Stimulated activated CD8-positive, alpha-beta memory T cell treated with anti-CD3 and anti-CD28 coated beads, Interleukin-4, amount 100 ng/mL, for 4 hours (primary cell): Measurements from ENCODE around the gene ARHGAP24.
"Not testable (repeated sequence)": the region's sequence is repeated elsewhere in the genome, so short reads cannot be mapped to it uniquely, and the experiment has no call there.

Source experiments
- DNase-seq, 2 donors: peaks; one replicate each; pipeline ENCODE4 v3.0.0-alpha.2; 2020; ENCODE audit warnings: low read depth in 2 of 2, low spot score in 1 of 2

The ARHGAP24 gene

DNA sequence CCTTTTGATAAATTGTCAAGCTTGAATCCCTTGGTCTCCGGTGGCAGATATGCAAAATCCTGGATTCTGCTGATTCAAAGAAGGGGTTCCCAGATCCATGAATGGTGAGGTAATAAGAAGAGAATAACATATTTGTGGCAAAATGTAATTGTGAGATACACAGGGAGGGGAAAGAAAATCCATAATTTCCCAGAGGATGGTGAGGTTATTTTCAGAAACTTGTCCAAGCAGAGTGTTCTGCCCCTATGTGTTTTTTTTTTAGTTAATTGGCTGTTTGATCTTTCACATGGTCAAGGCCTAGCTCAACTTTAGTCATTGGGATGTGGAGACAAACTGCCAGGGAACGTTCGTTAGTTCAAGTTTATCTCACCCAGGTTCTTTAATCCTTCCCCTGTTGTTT lies 476.1 kb downstream of the ARHGAP24 start:
- no peak for DNase-seq

GRCh38 chr4:85952528-85952927 lies 477.6 kb downstream of the ARHGAP24 start:
- DNase-seq = no peak

- no peak for DNase-seq
Observed at GRCh38 chr4:85952972-85953650, 478.2 kb downstream of the ARHGAP24 start.

DNA sequence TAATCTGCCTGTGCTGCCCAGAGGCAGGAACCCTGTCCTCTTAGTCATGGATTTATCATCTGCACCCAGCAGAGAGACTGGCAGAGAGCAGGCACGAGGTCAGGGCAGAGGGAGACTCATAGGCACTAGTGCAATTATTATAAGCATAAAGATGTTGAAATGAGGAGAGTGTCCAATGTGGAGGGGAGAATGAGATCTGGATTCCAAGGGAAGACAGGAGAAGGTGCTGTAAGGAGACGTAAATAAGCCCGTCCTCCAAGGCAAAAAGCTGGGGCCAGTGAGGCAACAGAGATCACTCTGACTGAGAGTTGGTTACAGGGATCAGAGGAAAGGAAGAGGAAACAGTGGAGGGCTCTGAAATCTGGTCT lies 478.7 kb downstream of the ARHGAP24 start:
- DNase-seq = no peak

- DNase-seq = no peak
Observed at GRCh38 chr4:85955620-85956292, 480.8 kb downstream of the ARHGAP24 start.

GRCh38 chr4:85956293-85956945 lies 481.5 kb downstream of the ARHGAP24 start:
- DNase-seq = no peak

GRCh38 chr4:85961887-85962286 lies 486.9 kb downstream of the ARHGAP24 start:
- DNase-seq = no peak

GRCh38 chr4:85963231-85963630 lies 488.3 kb downstream of the ARHGAP24 start:
- no peak for DNase-seq

- DNase-seq = no peak
Observed at GRCh38 chr4:85964298-85964697, 489.3 kb downstream of the ARHGAP24 start.

GRCh38 chr4:85965017-85965416 lies 490.1 kb downstream of the ARHGAP24 start:
- not testable (repeated sequence) for DNase-seq

GRCh38 chr4:85965529-85965928 lies 490.6 kb downstream of the ARHGAP24 start:
- no peak for DNase-seq

- no peak for DNase-seq
Observed at GRCh38 chr4:85966373-85966772, 491.4 kb downstream of the ARHGAP24 start.

DNA sequence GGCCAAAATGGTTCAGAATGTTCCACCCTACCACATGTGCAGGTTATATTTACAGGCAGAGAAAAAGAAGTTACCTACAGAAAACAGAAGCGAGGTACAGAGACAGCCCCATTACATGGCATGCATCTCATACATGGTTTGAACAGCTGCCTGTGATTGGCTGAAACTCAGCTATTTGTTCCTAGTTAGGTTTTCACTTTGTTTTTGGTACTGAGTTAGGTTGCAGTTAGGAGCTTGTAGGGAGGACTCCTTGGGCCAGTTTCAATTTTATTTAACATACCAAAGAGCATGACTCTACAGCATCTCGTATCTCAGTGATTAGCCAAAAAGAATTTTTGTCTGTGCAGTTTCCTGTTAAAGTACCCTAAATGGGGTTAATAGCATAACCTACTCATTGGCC lies 492.9 kb downstream of the ARHGAP24 start:
- no peak for DNase-seq

- DNase-seq = no peak
Observed at GRCh38 chr4:85968945-85969819, 494.2 kb downstream of the ARHGAP24 start.

- DNase-seq = no peak
Observed at GRCh38 chr4:85970535-85970934, 495.6 kb downstream of the ARHGAP24 start.

DNA sequence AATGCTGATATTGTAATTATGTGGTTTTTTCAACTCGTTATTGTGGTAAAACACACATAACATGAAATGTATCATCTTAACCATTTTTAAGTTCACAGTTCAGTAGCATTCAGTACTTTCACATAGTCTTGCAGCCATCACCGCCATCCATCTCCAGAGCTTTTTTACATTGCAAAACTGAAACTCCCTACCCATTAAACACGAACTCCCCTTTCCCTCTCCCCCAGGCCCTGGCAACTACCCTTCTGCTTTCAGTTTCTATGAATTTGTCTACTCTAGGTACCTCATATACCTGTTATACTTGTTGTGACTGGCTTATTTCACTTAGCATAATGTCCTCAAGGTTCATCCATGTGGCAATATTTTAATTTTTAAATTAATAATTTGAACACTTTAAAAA lies 504.3 kb downstream of the ARHGAP24 start:
- DNase-seq = no peak

GRCh38 chr4:85986266-85986665 lies 511.3 kb downstream of the ARHGAP24 start:
- DNase-seq = no peak

DNA sequence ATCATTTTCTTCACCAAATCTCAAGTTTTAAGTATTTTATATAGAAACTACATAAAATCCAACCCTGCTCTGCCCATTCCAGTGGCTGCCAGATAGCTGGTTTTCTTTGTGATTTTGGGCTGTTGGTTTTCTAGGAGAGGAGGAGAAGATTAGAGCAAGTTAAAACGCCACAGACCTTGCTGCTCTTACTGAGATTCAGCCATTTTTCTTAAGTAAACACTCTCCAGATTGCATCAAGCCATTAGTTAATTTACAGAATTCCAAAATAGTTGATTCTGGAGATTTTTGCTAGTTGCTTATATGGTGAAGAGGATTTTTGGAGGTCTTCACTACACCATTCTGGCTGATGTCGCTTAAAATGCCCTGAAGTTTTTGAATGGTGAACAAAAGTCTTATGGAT lies 518.7 kb downstream of the ARHGAP24 start:
- DNase-seq = no peak

GRCh38 chr4:85994576-85994975 lies 519.6 kb downstream of the ARHGAP24 start:
- no peak for DNase-seq

DNA sequence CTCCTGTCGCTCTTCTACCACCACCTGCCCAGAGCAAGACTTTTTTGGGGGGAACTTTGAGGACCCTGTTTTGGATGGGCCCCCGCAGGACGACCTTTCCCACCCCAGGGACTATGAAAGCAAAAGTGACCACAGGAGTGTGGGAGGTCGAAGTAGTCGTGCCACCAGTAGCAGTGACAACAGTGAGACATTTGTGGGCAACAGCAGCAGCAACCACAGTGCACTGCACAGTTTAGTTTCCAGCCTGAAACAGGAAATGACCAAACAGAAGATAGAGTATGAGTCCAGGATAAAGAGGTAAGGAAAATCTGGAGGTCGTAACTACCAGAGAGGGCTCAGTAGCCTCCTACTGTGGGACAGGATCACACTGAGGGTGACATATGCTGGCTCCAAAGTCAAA lies 520.4 kb downstream of the ARHGAP24 start:
- DNase-seq = no peak

- no peak for DNase-seq
Observed at GRCh38 chr4:86001591-86001990, 526.6 kb downstream of the ARHGAP24 start.

DNA sequence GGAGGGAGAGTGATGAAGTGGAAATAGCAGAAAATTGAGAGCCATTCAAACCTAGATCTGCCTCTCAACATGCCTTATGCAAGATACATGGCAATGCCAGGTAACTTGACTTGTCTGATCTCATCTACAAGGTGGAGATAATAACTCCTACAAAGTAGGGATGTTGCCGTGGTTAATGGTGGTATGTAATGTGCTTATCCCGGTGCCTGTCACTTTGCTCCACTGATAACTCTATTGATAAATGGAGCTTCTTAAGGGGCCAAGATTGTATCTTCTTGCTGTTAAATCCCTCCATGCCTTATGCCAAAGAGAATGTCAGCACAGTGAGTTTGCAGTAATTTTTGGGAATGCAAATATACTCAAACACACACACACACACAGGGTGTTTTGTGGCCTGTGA lies 529.1 kb downstream of the ARHGAP24 start:
- no peak for DNase-seq
